Loucy (cell line): ENCODE measurements around the gene TRPT1.

Experiments
- H2AFZ ChIP-seq: fragments of 200-600 bp; sonication (generic); 2 replicates; pipeline ENCODE4 v1.6.0; 2016; ENCODE audit warnings: antibody characterized with exemption, mild to moderate bottlenecking, low read length, moderate library complexity
- H3F3A ChIP-seq: fragments of 200-600 bp; 2 replicates; pipeline ENCODE4 v1.6.0; 2016; ENCODE audit warnings: antibody characterized with exemption, low read depth, mild to moderate bottlenecking
- H3K27me3 ChIP-seq: fragments of 200-600 bp; sonication (generic); 2 replicates; pipeline ENCODE4 v1.6.1; 2014; ENCODE audit warnings: low read length, mild to moderate bottlenecking; ENCODE audit not compliant: insufficient read depth, poor library complexity, severe bottlenecking
- H3K36me3 ChIP-seq: fragments of 200-600 bp; sonication (generic); 2 replicates; pipeline ENCODE4 v1.6.1; 2016; ENCODE audit warnings: low read length; ENCODE audit not compliant: insufficient read depth
- H3K4me1 ChIP-seq: fragments of 200-600 bp; sonication (generic); 2 replicates; pipeline ENCODE4 v1.5.1; 2014; ENCODE audit warnings: low read length, mild to moderate bottlenecking; ENCODE audit not compliant: insufficient read depth, poor library complexity, severe bottlenecking
- H3K4me2 ChIP-seq: fragments of 200-600 bp; sonication (generic); 2 replicates; pipeline ENCODE4 v1.6.0; 2014; ENCODE audit warnings: antibody characterized with exemption, low read length, low read depth, mild to moderate bottlenecking; ENCODE audit not compliant: poor library complexity, severe bottlenecking
- H3K4me3 ChIP-seq: fragments of 200-600 bp; sonication (generic); 2 replicates; pipeline ENCODE4 v1.5.1; 2014; ENCODE audit warnings: low read length, mild to moderate bottlenecking, mixed read lengths; ENCODE audit not compliant: poor library complexity, severe bottlenecking
- H3K79me2 ChIP-seq: fragments of 200-600 bp; sonication (generic); 2 replicates; pipeline ENCODE4 v1.6.1; 2014; ENCODE audit warnings: low read length; ENCODE audit not compliant: insufficient read depth
- H3K9ac ChIP-seq: fragments of 200-600 bp; sonication (generic); 2 replicates; pipeline ENCODE4 v1.6.0; 2014; ENCODE audit warnings: mild to moderate bottlenecking, low read depth, low read length, moderate library complexity; ENCODE audit not compliant: poor library complexity, severe bottlenecking
- H3K9me2 ChIP-seq: fragments of 200-600 bp; sonication (generic); replicated peaks from 2 replicates; pipeline ENCODE4 v1.6.1; 2016; ENCODE audit warnings: low read depth, low read length, mixed read lengths
- H3K9me3 ChIP-seq: fragments of 200-600 bp; sonication (generic); 2 replicates; pipeline ENCODE4 v1.6.1; 2014; ENCODE audit warnings: mild to moderate bottlenecking, antibody characterized with exemption, low read length, low read depth; ENCODE audit not compliant: insufficient read depth
- H4K20me1 ChIP-seq: fragments of 200-600 bp; sonication (generic); 2 replicates; pipeline ENCODE4 v1.6.0; 2014; ENCODE audit warnings: antibody characterized with exemption, low read length, mild to moderate bottlenecking; ENCODE audit not compliant: insufficient read depth, poor library complexity, severe bottlenecking
- EZH2phosphoT487 ChIP-seq: fragments of 200-600 bp; IDR thresholded peaks from 2 replicates; pipeline ENCODE4 v1.6.1; 2018; ENCODE audit warnings: antibody characterized with exemption, mild to moderate bottlenecking, moderate library complexity, borderline replicate concordance
- TF ChIP-seq, protein P1 (sequence below): fragments of 200-600 bp; sonication (generic); conservative IDR thresholded peaks from 2 replicates; pipeline ENCODE4 v1.5.1; 2014; ENCODE audit warnings: mild to moderate bottlenecking, antibody characterized with exemption, low read length

Gene TRPT1

GRCh38 chr11:64249038-64249437, 23.1 kb upstream of the TRPT1 start:
- Histone ChIP-seq H3K79me2 (peaks cover 28% of the 10 kb centered on the region), H3K27me3 (no peaks in the 10 kb centered on the region), H4K20me1 (peaks cover 15% of the 10 kb centered on the region), H3K4me2 (no peak overlapping the region), H3K9me2 (no peaks in the 10 kb centered on the region), H2AFZ (no peak overlapping the region), H3K36me3 (peaks cover 3% of the 10 kb centered on the region; the same call in 1 of the 2 replicates), H3F3A (peaks cover 3% of the 10 kb centered on the region; the same call in 1 of the 2 replicates), H3K9me3 (no peaks in the 10 kb centered on the region), H3K4me3 (no peak overlapping the region), H3K9ac (no peak overlapping the region), H3K4me1 (peaks cover 39% of the 10 kb centered on the region)
- TF ChIP-seq EZH2phosphoT487, result no peak
- TF ChIP-seq, protein P1, sequence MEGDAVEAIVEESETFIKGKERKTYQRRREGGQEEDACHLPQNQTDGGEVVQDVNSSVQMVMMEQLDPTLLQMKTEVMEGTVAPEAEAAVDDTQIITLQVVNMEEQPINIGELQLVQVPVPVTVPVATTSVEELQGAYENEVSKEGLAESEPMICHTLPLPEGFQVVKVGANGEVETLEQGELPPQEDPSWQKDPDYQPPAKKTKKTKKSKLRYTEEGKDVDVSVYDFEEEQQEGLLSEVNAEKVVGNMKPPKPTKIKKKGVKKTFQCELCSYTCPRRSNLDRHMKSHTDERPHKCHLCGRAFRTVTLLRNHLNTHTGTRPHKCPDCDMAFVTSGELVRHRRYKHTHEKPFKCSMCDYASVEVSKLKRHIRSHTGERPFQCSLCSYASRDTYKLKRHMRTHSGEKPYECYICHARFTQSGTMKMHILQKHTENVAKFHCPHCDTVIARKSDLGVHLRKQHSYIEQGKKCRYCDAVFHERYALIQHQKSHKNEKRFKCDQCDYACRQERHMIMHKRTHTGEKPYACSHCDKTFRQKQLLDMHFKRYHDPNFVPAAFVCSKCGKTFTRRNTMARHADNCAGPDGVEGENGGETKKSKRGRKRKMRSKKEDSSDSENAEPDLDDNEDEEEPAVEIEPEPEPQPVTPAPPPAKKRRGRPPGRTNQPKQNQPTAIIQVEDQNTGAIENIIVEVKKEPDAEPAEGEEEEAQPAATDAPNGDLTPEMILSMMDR, result no peak

- Histone ChIP-seq H3K9me2 (no peaks in the 10 kb centered on the region), H2AFZ (no peak overlapping the region), H3F3A (peaks cover 3% of the 10 kb centered on the region; the same call in 1 of the 2 replicates), H3K9me3 (no peaks in the 10 kb centered on the region), H3K36me3 (peaks cover 7% of the 10 kb centered on the region; the same call in 1 of the 2 replicates), H3K27me3 (no peaks in the 10 kb centered on the region), H3K79me2 (peaks cover 33% of the 10 kb centered on the region), H3K4me2 (no peak overlapping the region), H3K9ac (no peak overlapping the region), H3K4me3 (no peak overlapping the region), H3K4me1 (peaks cover 35% of the 10 kb centered on the region), H4K20me1 (peaks cover 18% of the 10 kb centered on the region)
- no peak for TF ChIP-seq EZH2phosphoT487
- TF ChIP-seq, protein P1, result no peak
Observed at GRCh38 chr11:64248578-64248977, 22.6 kb upstream of the TRPT1 start.

DNA sequence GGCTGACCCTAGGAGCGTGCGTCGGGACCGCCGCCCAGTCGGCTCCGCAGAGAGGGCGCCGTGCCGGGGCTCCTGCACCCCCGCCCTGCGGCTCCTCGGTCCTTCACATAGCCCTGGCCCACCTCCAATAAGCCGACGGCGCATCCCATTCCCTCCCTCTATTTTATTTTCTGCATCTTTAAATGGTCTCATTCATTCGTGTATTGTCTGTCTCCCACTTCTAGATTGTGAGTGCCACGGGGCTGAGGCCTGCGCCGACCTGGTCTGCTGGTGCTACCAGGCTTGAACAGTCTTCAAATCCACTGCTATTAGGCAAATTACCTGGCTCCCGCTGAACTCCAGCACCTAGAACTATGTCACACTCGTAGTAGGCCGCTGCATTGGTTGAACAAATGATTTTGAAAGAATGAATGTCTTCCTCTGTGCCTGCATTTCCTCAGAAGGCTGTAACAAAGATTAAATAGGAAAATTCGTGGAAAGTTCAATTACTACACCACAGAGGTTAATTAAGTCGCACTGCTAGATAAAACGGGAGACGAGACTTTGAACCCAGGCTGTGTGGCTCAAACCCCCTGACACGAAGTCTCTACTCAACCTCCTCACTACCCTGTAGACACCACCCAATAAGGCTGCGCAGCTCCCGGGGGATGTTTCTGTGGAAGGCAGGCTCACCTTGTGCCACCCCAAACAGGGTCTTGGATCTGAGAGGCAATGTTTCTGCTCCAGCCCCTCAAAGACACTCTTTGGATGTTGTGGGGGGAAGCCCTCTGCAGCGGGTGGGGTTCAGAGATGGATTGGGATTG, 21.9 kb upstream of the TRPT1 start:
- peak overlapping the region; percentile 88 for H3K4me3 ChIP-seq
- no peak for TF ChIP-seq EZH2phosphoT487
- TF ChIP-seq, protein P1, result no peak
- peaks cover 22% of the 10 kb centered on the region for H4K20me1 ChIP-seq
- no peaks in the 10 kb centered on the region for H3K9me3 ChIP-seq
- peak overlapping the region; percentile 94; the same call in 1 of the 2 replicates for H2AFZ ChIP-seq
- peaks cover 11% of the 10 kb centered on the region; the same call in 1 of the 2 replicates for H3K36me3 ChIP-seq
- H3K9me2 ChIP-seq, result no peaks in the 10 kb centered on the region
- peaks cover 3% of the 10 kb centered on the region; the same call in 1 of the 2 replicates for H3F3A ChIP-seq
- peak overlapping the region; percentile 100 for H3K4me2 ChIP-seq
- H3K27me3 ChIP-seq, result no peaks in the 10 kb centered on the region
- peaks cover 39% of the 10 kb centered on the region for H3K79me2 ChIP-seq
- H3K4me1 ChIP-seq, result peaks cover 38% of the 10 kb centered on the region
- no peak overlapping the region for H3K9ac ChIP-seq
